WI38 (cell line): Measurements from ENCODE around the gene FGF1.

Source experiments
- H3K4me3 ChIP-seq: 2 replicates; pipeline ENCODE4 v1.5.1; 2011; ENCODE audit warnings: low read depth, mild to moderate bottlenecking, control low read depth, low read length
- CTCF ChIP-seq: IDR thresholded peaks from 2 replicates; pipeline ENCODE4 v1.5.1; 2012; ENCODE audit warnings: low read depth, mild to moderate bottlenecking, control low read depth, low read length

The FGF1 gene

GRCh38 chr5:142590451-142591231 is 95.2 kb downstream of the FGF1 start:
- H3K4me3 ChIP-seq, result no peak overlapping the region
- no peak for TF ChIP-seq CTCF

- H3K4me3 ChIP-seq, result no peak overlapping the region
- no peak for TF ChIP-seq CTCF
Observed at GRCh38 chr5:142589720-142590119, 96.2 kb downstream of the FGF1 start.

DNA sequence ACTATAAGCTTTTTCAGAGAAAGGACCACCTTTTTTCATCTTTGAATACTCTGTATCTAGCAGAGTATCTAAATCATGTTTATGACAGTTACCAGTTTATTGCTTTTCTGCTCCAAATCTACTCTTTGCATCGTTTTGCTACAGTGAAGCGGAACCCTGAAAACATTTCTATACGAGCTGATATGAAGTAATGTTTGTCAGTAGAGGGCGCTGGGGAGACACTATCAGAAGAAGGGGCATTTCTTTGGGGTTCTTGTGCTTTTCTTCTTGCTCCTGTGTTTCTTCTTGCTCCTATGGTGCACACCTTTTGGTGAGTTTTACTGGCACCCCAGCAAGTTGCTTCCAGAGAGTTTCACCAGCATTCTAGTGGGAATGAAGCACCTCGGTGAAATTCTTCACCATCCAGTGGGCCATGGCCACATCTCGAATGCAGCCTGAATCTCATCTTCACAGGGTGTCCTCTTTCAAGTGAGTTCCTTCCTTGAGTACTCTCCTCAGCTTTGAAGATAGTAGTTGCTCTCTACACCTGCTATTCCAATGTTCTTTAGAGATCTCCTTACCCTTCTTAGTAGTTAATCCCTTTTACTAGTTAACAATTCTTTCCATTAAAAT is 98.4 kb downstream of the FGF1 start:
- peak; percentile 46 for TF ChIP-seq CTCF
- no peak overlapping the region for H3K4me3 ChIP-seq

DNA sequence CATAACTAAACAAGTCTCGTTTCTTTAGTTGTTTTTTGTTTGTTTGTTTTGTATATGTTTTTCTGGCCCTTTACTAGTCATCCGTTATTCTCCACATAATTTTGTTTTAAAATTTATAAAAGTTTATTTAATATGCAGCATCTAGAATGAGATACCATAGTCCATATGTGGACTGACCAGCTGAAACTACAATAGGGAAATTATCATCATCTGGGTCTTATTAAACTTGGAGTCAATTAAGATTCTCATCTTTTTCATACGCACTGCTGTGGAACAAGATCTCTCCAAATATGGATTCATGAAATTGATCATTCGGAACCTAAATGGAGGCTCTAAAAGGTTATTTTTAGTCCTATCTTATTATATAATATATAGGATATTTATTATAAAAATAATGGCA is 99.3 kb downstream of the FGF1 start:
- H3K4me3 ChIP-seq, result no peak overlapping the region
- no peak for TF ChIP-seq CTCF

DNA sequence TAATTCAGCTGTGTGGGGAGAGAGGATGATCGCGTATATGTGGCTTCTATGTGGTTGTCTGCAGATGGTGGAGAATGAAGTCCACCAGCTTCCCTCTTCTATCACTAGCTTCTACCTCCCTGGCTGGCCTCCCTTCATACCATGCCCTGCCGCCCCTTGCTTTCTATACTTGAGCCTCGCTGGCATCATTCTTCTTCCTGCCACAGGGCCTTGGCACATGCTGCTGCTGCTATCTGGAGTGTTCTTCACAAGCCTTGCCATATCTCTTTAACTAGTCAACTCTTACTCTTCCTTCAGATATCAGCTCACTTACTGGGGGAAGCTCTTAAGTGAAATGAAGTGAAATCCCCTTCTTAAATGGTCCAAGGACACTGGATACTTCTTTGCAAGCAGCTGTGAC is 100.4 kb downstream of the FGF1 start:
- TF ChIP-seq CTCF, result no peak
- H3K4me3 ChIP-seq, result no peak overlapping the region

GRCh38 chr5:142584891-142585290 is 101.0 kb downstream of the FGF1 start:
- TF ChIP-seq CTCF, result no peak
- no peak overlapping the region for H3K4me3 ChIP-seq

GRCh38 chr5:142578161-142578830 is 107.6 kb downstream of the FGF1 start:
- no peak for TF ChIP-seq CTCF
- H3K4me3 ChIP-seq, result no peak overlapping the region
